MCF 10A (cell line): Measurements from ENCODE around the gene ARHGEF33. TPM values are rescaled to one million over a fixed set of nuclear protein-coding genes. Genes with fewer than 3 reads are reported as not detected.

Experiments
- BruUV-seq: library from RNA; stranded (reverse); fragments of 400-500 nt; replicated peaks from 2 replicates; lab custom pipeline; 2021; lab: Mats Ljungman, UMichigan
- CTCF ChIA-PET: fragments of 300-600 bp; sonication (Branson Sonifier 250); formaldehyde crosslinking; extraction: SDS; loops from one replicate; lab custom pipeline; 2021; ENCODE audit warnings: antibody characterized with exemption, inconsistent platforms; lab: Yijun Ruan, JAX
- POLR2A ChIA-PET: fragments of 300-600, 350-650 bp; sonication (Branson Sonifier 250); formaldehyde crosslinking; extraction: SDS; loops from one replicate; lab custom pipeline; 2020; ENCODE audit warnings: antibody characterized with exemption, inconsistent platforms; lab: Yijun Ruan, JAX
- DNase-seq: peaks from one replicate; pipeline ENCODE4 v3.0.0-alpha.2; 2018; ENCODE audit not compliant: unreplicated experiment
- H3K27ac Mint-ChIP-seq: one replicate; pipeline ENCODE4 v1.8.0; 2022; ENCODE audit warnings: mild to moderate bottlenecking, low read depth, mixed read lengths; ENCODE audit not compliant: unreplicated experiment
- H3K27me3 Mint-ChIP-seq: one replicate; pipeline ENCODE4 v1.8.0; 2022; ENCODE audit warnings: mixed read lengths; ENCODE audit not compliant: insufficient read depth, unreplicated experiment
- H3K36me3 Mint-ChIP-seq: one replicate; pipeline ENCODE4 v1.8.0; 2022; ENCODE audit warnings: mild to moderate bottlenecking, moderate library complexity, mixed read lengths; ENCODE audit not compliant: insufficient read depth, unreplicated experiment
- H3K4me1 Mint-ChIP-seq: one replicate; pipeline ENCODE4 v1.8.0; 2022; ENCODE audit warnings: mixed read lengths; ENCODE audit not compliant: insufficient read depth, unreplicated experiment
- H3K4me3 Mint-ChIP-seq: one replicate; pipeline ENCODE4 v1.8.0; 2022; ENCODE audit warnings: mild to moderate bottlenecking, moderate library complexity, mixed read lengths; ENCODE audit not compliant: unreplicated experiment
- H3K9me3 Mint-ChIP-seq: one replicate; pipeline ENCODE4 v1.8.0; 2022; ENCODE audit warnings: mixed read lengths; ENCODE audit not compliant: unreplicated experiment
- CTCF ChIP-seq: fragments of 200-600 bp; IDR thresholded peaks from one replicate; pipeline ENCODE4 v1.8.0; 2022; ENCODE audit warnings: antibody characterized with exemption, mild to moderate bottlenecking; ENCODE audit not compliant: unreplicated experiment
- intact Hi-C: fragments of 100-400 bp; cut with micrococcal nuclease; formaldehyde crosslinking; loops from 2 replicates; pipeline ENCODE4 v1.14.1; 2022
- total RNA-seq: library from RNA; stranded (reverse); gene quantifications from 2 replicates; pipeline ENCODE4 v1.2.3, GENCODE V29; 2022

The ARHGEF33 gene
- total RNA-seq, 1 experiment from 2014 or later: 0.07 TPM

GRCh38 chr2:38937548-38937947 lies 47.9 kb downstream of the ARHGEF33 start:
- Mint-ChIP-seq H3K4me3 (no peak overlapping the region), H3K9me3 (no peaks in the 10 kb centered on the region), H3K4me1 (peaks cover 13% of the 10 kb centered on the region), H3K27ac (no peak overlapping the region), H3K36me3 (no peaks in the 10 kb centered on the region), H3K27me3 (no peaks in the 10 kb centered on the region)
- BruUV-seq: no TSS peak
- ChIA-PET CTCF (interaction anchor here (1.8 to 3.3 kb wide), 2 partner anchors 11 to 292 kb away, joined by 4 to 38 read pairs; no protein-coding TSS in a partner anchor), POLR2A (no interaction called here)
- TF ChIP-seq CTCF: no peak
- intact Hi-C loops: no loop called here
- DNase-seq: no peak

GRCh38 chr2:38940746-38941145 lies 51.1 kb downstream of the ARHGEF33 start:
- no peak for DNase-seq
- Mint-ChIP-seq H3K4me1 (peaks cover 3% of the 10 kb centered on the region), H3K27ac (no peak overlapping the region), H3K36me3 (no peaks in the 10 kb centered on the region), H3K4me3 (no peak overlapping the region), H3K9me3 (no peaks in the 10 kb centered on the region), H3K27me3 (no peaks in the 10 kb centered on the region)
- no TSS peak for BruUV-seq
- intact Hi-C loops: no loop called here
- POLR2A ChIA-PET: interaction anchor here (1.2 kb wide), 1 partner anchor 64 kb away, joined by 4 read pairs; no protein-coding TSS in a partner anchor
- TF ChIP-seq CTCF: no peak
- CTCF ChIA-PET: interaction anchor here (0.5 kb wide), 1 partner anchor 121 kb away, joined by 3 read pairs; no protein-coding TSS in a partner anchor

GRCh38 chr2:38943784-38944183 lies 54.1 kb downstream of the ARHGEF33 start:
- no peaks in the 10 kb centered on the region for H3K36me3 Mint-ChIP-seq
- TF ChIP-seq CTCF: no peak
- H3K4me1 Mint-ChIP-seq: peaks cover 8% of the 10 kb centered on the region
- DNase-seq: no peak
- BruUV-seq: no TSS peak
- H3K4me3 Mint-ChIP-seq: no peak overlapping the region
- H3K27ac Mint-ChIP-seq: no peak overlapping the region
- no peaks in the 10 kb centered on the region for H3K9me3 Mint-ChIP-seq
- no peaks in the 10 kb centered on the region for H3K27me3 Mint-ChIP-seq
- CTCF ChIA-PET: interaction anchor here (0.5 kb wide), 1 partner anchor 161 kb away, joined by 4 read pairs; no protein-coding TSS in a partner anchor
- intact Hi-C loops: no loop called here
- POLR2A ChIA-PET: no interaction called here

GRCh38 chr2:38945372-38945771 lies 55.7 kb downstream of the ARHGEF33 start:
- ChIA-PET CTCF (interaction anchor here (1.3 to 6.1 kb wide), 3 partner anchors 36 to 284 kb away, joined by 4 to 94 read pairs (median 5); no protein-coding TSS in a partner anchor), POLR2A (no interaction called here)
- Mint-ChIP-seq H3K27me3 (no peaks in the 10 kb centered on the region), H3K9me3 (no peaks in the 10 kb centered on the region), H3K36me3 (no peaks in the 10 kb centered on the region), H3K4me3 (no peak overlapping the region), H3K4me1 (peaks cover 8% of the 10 kb centered on the region), H3K27ac (no peak overlapping the region)
- no TSS peak for BruUV-seq
- DNase-seq: no peak
- intact Hi-C loops: loop anchor here (5.0 kb wide), 2 partner anchors 112 to 787 kb away; no protein-coding TSS in a partner anchor
- TF ChIP-seq CTCF: no peak
